Measurements from ENCODE around the gene CACHD1.

DNA sequence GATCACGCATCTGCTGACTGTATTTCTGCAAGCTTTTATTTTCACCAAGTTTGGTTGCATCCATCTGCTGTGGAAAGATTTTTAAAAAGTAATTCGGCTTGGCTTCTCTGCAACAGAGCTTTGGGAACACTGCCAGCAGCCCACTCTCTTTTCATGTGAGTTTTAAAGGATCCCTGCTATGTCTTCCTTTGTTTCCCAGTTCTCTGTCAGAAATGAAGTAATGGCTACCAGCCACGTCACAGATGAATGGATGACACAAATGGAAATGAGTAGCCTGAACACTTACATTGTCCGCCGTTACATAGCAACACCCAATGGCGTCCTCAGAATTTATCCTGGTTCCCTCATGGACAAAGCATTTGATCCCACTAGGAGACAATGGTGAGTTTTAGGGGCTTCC lies 194.4 kb downstream of the CACHD1 start:
- TF ChIP-seq, protein P1, sequence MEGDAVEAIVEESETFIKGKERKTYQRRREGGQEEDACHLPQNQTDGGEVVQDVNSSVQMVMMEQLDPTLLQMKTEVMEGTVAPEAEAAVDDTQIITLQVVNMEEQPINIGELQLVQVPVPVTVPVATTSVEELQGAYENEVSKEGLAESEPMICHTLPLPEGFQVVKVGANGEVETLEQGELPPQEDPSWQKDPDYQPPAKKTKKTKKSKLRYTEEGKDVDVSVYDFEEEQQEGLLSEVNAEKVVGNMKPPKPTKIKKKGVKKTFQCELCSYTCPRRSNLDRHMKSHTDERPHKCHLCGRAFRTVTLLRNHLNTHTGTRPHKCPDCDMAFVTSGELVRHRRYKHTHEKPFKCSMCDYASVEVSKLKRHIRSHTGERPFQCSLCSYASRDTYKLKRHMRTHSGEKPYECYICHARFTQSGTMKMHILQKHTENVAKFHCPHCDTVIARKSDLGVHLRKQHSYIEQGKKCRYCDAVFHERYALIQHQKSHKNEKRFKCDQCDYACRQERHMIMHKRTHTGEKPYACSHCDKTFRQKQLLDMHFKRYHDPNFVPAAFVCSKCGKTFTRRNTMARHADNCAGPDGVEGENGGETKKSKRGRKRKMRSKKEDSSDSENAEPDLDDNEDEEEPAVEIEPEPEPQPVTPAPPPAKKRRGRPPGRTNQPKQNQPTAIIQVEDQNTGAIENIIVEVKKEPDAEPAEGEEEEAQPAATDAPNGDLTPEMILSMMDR (IDR thresholded peaks at IDR 0.05; ENCODE audit: insufficient read depth, low read length, poor library complexity, severe bottlenecking): no peak
- TF ChIP-seq EZH2phosphoT487 (conservative IDR thresholded peaks at IDR 0.05; ENCODE audit: low read length): no peak

Measured in SU-DHL-6 (cell line).